Heart left ventricle (tissue), 16 donors: ENCODE data around the gene SUSD1. TPM values are rescaled to one million over a fixed set of nuclear protein-coding genes. Genes with fewer than 3 reads are reported as not detected.

Experiments used
- ATAC-seq, 4 donors: fragments of 200-7000 bp; cut with Tn5 transposase; one replicate each; pipeline ENCODE4 v1.9.1; 2020 to 2022; ENCODE audit warnings: moderate library complexity in 4 of 4, mild to moderate bottlenecking in 3 of 4, moderate number of reproducible peaks in 1 of 4
- DNase-seq, 5 donors: peaks; one replicate each; pipeline ENCODE4 v3.0.0-alpha.2; 2020
- H3K27ac ChIP-seq, 12 donors: fragments of 200-600 bp; sonication (generic) in 4 of 12; one replicate each; pipeline versions ENCODE4 v1.5.0 to v1.8.0; 2016 to 2022; ENCODE audit warnings: mild to moderate bottlenecking in 2 of 12
- H3K27me3 ChIP-seq, 9 donors: fragments of 200-600 bp; sonication (generic) in 2 of 9; one replicate each; pipeline versions ENCODE4 v1.5.1 to v1.8.0; 2016 to 2022; ENCODE audit warnings: mild to moderate bottlenecking in 3 of 9
- H3K36me3 ChIP-seq, 9 donors: fragments of 200-600 bp; sonication (generic) in 2 of 9; one replicate each; pipeline versions ENCODE4 v1.5.0 to v1.8.0; 2018 to 2022; ENCODE audit warnings: mild to moderate bottlenecking in 2 of 9
- H3K4me1 ChIP-seq, 12 donors: fragments of 200-600 bp; sonication (generic) in 4 of 12; one replicate each; pipeline versions ENCODE4 v1.5.0 to v1.8.0; 2016 to 2022; ENCODE audit warnings: mild to moderate bottlenecking in 3 of 12
- H3K4me3 ChIP-seq, 12 donors: fragments of 200-600 bp; sonication (generic) in 4 of 12; one replicate each; pipeline versions ENCODE4 v1.5.0 to v1.8.0; 2017 to 2022; ENCODE audit warnings: mild to moderate bottlenecking in 9 of 12, moderate library complexity in 4 of 12
- H3K9me3 ChIP-seq, 12 donors: fragments of 200-600 bp; sonication (generic) in 4 of 12; one replicate each; pipeline versions ENCODE4 v1.5.0 to v1.8.0; 2016 to 2022; ENCODE audit warnings: mild to moderate bottlenecking in 1 of 12
- CTCF ChIP-seq, 12 donors: fragments of 200-600 bp; sonication (generic) in 4 of 12; IDR thresholded peaks; one replicate each; pipeline versions ENCODE4 v1.5.0 to v1.8.0; 2018 to 2022; ENCODE audit warnings: antibody characterized with exemption in 12 of 12, mild to moderate bottlenecking in 5 of 12
- POLR2A ChIP-seq, 2 donors: fragments of 450-650 bp; IDR thresholded peaks; one replicate each; pipeline ENCODE4 v1.6.1; 2017; ENCODE audit warnings: antibody characterized with exemption in 2 of 2, mild to moderate bottlenecking in 2 of 2, moderate library complexity in 2 of 2
- WGBS, 4 donors: extraction: QIAGEN DNeasy Blood & Tissue Kit in 2 of 4; methylation state at CpG; one replicate each; pipeline versions ENCODE4 v1.1.5 to v1.1.7; 2013 to 2018; 5-methylcytosine and 5-hydroxymethylcytosine counted together
- intact Hi-C, 10 donors: fragments of 100-400 bp; cut with DNase I; formaldehyde crosslinking; loops; one replicate each; pipeline versions ENCODE4 v1.11.1 to v1.14.2; 2022
- polyA plus RNA-seq, 2 donors: library from polyadenylated mRNA; stranded (reverse); fragments of 200-250 nt; gene quantifications; one replicate each; pipeline ENCODE4 v1.2.3, GENCODE V29; 2013
- total RNA-seq, 9 donors: library from RNA; depleted of rRNA in 2 of 9; stranded (reverse); fragments of >200 nt in 2 of 9; fragmentation: NEBNext Ultra II Directional in 3 of 9; extraction: Animal tissue kit (Norgen Biotek cat#: 25700) in 3 of 9; gene quantifications; one replicate each; pipeline versions ENCODE4 v1.1.0 to v1.2.4, GENCODE V29; 2016 to 2023
- donor health status: ischemic (EF 13 %, LVEDD 7.1; RV severe dilation, severe dysfunction).
- donor health status: healthy with polysubstance abuse.
- donor health status: DM: no; HTN: yes; CAD: no.
- donor health status: DM: no; HTN: no; CAD: no.
- donor health status: ischemic (EF 25% LVEDD 6.9; RV normal size, moderate dysfunction).
- donor health status: ischemic (EF 25% LVEDD 5.7; RV mildly dilated, moderate dysfunction).
- donor health status: healthy.
- donor health status: DM: yes; HTN: yes; CAD: no.
- donor health status: ischemic (EF 35%, LVEDD 5.7; RV mildly dilated, moderate dysfunction).
- donor health status: nonischemic (EF 11% LVEDD 7.7; RV severe dilation, severe dysfunction).
- donor health status: DM: yes; HTN: yes; CAD: no.
- donor health status: PGD.
- donor health status: ischemic (EF 29% LVEDD 5.4; RV normal size, mild dysfunction).
- donor health status: nonischemic (EF 23%, LVEDD 6.1; RV moderate dilation, normal function).

Gene SUSD1
- total and polyA plus RNA-seq, 11 donors = 1.0 to 22.7 (median 6.0) TPM

- ATAC-seq (no peak), DNase-seq (no peak)
- no peaks in the 10 kb centered on the region for H3K27me3 ChIP-seq
- peaks cover 0 to 21% (median 0%) of the 10 kb centered on the region in 12 donors for H3K4me1 ChIP-seq
- no peaks in the 10 kb centered on the region for H3K9me3 ChIP-seq
- intact Hi-C loops = no loop called here
- 92 to 98% (median 95%) methylated on average over 4 of the region's 4 CpGs for WGBS, 4 donors
- TF ChIP-seq CTCF (IDR thresholded peaks at IDR 0.05) = no peak
- no peak for TF ChIP-seq POLR2A (IDR thresholded peaks at IDR 0.05)
- H3K27ac ChIP-seq = peak overlapping the region in 2 of 12 donors; percentile 38 to 41
- H3K4me3 ChIP-seq = no peak overlapping the region
- H3K36me3 ChIP-seq = peaks cover 0 to 11% (median 0%) of the 10 kb centered on the region in 9 donors
Observed at GRCh38 chr9:112041199-112041535, 133.9 kb downstream of the SUSD1 start.

GRCh38 chr9:112038017-112038408 is 137.1 kb downstream of the SUSD1 start:
- Histone ChIP-seq H3K36me3 (peaks cover 0 to 11% (median 0%) of the 10 kb centered on the region in 9 donors), H3K27me3 (no peaks in the 10 kb centered on the region), H3K27ac (peak overlapping the region in 1 of 12 donors; percentile 42), H3K4me3 (peak overlapping the region in 1 of 12 donors; percentile 3), H3K9me3 (no peaks in the 10 kb centered on the region), H3K4me1 (peaks cover 0 to 34% (median 0%) of the 10 kb centered on the region in 12 donors)
- ATAC-seq (no peak), DNase-seq (no peak)
- TF ChIP-seq POLR2A (IDR thresholded peaks at IDR 0.05) (no peak), CTCF (IDR thresholded peaks at IDR 0.05) (no peak)
- 73 to 92% (median 91%) methylated on average over 2 of the region's 2 CpGs for WGBS, 4 donors
- intact Hi-C loops = no loop called here

GRCh38 chr9:112037281-112038016 is 137.6 kb downstream of the SUSD1 start:
- Histone ChIP-seq H3K27ac (peak overlapping the region in 1 of 12 donors; percentile 42), H3K4me3 (no peak overlapping the region), H3K4me1 (peaks cover 0 to 40% (median 0%) of the 10 kb centered on the region in 12 donors), H3K27me3 (no peaks in the 10 kb centered on the region), H3K36me3 (peaks cover 0 to 11% (median 0%) of the 10 kb centered on the region in 9 donors), H3K9me3 (no peaks in the 10 kb centered on the region)
- DNase-seq = no peak
- no peak for TF ChIP-seq CTCF (IDR thresholded peaks at IDR 0.05)
- TF ChIP-seq POLR2A (IDR thresholded peaks at IDR 0.05) = no peak
- 88 to 93% (median 90%) methylated on average over 2 of the region's 2 CpGs for WGBS, 4 donors
- intact Hi-C loops = no loop called here
- ATAC-seq = no peak

- H3K27me3 ChIP-seq = no peaks in the 10 kb centered on the region
- ATAC-seq (peak; percentile 74 to 94 (median 88)), DNase-seq (peak in 1 of 5 donors; percentile 36)
- no peaks in the 10 kb centered on the region for H3K9me3 ChIP-seq
- no peak overlapping the region for H3K4me3 ChIP-seq
- intact Hi-C loops = no loop called here
- H3K4me1 ChIP-seq = peaks cover 0 to 53% (median 0%) of the 10 kb centered on the region in 12 donors
- WGBS, 4 donors = 49 to 65% (median 56%) methylated on average over 6 of the region's 6 CpGs
- peaks cover 0 to 6% (median 0%) of the 10 kb centered on the region in 9 donors for H3K36me3 ChIP-seq
- TF ChIP-seq CTCF (IDR thresholded peaks at IDR 0.05) (no peak), POLR2A (IDR thresholded peaks at IDR 0.05) (no peak)
- H3K27ac ChIP-seq = peak overlapping the region in 10 of 12 donors; percentile 6 to 69 (median 53)
Observed at GRCh38 chr9:112035166-112035826, 139.8 kb downstream of the SUSD1 start.
